ENCODE results near the gene GRB10. TPM values are rescaled to one million over a fixed set of nuclear protein-coding genes. Genes with fewer than 3 reads are reported as not detected.
"Not testable (repeated sequence)": the region's sequence is repeated elsewhere in the genome, so short reads cannot be mapped to it uniquely, and the experiment has no call there.

GRB10 gene
- polyA plus RNA-seq, 6 donors from 2014 or later = 0.24 TPM; not detected in 5

DNA sequence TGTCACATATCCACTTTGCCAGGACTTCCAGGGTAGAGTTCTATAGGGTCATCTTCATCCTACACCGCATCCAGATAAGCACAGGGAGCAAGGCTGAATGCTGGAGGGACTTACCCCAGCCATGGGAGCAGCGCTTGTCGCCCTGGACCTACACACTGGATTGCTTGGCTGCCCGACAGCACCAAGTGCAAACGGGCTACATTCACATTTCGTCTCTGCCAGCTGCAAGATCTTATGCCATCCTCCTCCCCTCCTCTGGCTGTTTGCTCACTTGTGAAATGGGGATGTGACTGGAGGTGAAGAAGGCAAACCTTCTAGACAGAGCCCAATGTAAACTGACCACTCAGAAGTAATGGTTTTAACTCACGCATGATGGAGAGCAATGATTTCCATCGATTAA is 218.5 kb downstream of the GRB10 start:
- H3K4me3 Mint-ChIP-seq = no peak overlapping the region
- DNase-seq (no peak), ATAC-seq (ENCODE audit: low read depth in 2 of 2) (no peak)
- no peaks in the 10 kb centered on the region for H3K4me1 Mint-ChIP-seq
- H3K27me3 Mint-ChIP-seq = peaks cover under 1 to 29% (median 12%) of the 10 kb centered on the region in 3 donors
- no peaks in the 10 kb centered on the region for H3K36me3 Mint-ChIP-seq
- no peak overlapping the region for H3K27ac Mint-ChIP-seq
- H3K9me3 Mint-ChIP-seq = no peaks in the 10 kb centered on the region

DNA sequence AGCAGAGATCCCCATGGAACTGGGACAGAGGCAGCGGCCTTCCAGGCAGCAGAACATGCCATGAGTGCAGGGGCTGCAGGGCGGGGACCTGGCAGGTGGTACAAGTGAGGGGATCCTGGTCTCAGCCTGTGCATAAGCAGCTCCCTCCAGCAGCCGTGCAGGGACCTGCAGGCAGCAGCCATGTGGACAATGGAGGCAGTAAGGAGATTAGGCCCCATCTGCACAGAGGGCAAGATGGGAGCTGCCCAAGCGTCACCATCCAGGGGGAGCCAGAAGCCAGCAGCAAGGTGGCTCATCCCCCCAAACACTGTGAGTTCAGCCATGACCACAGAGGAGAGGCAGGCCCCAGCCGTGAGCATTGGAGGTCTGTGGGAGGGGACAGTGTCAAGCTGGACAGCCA is 220.6 kb downstream of the GRB10 start:
- H3K4me3 Mint-ChIP-seq = no peak overlapping the region
- DNase-seq (no peak), ATAC-seq (ENCODE audit: low read depth in 2 of 2) (no peak)
- H3K27ac Mint-ChIP-seq = no peak overlapping the region
- H3K36me3 Mint-ChIP-seq = no peaks in the 10 kb centered on the region
- peaks cover 5 to 48% (median 32%) of the 10 kb centered on the region in 3 donors for H3K27me3 Mint-ChIP-seq
- peaks cover 0 to 2% (median 0%) of the 10 kb centered on the region in 3 donors for H3K4me1 Mint-ChIP-seq
- no peaks in the 10 kb centered on the region for H3K9me3 Mint-ChIP-seq

DNA sequence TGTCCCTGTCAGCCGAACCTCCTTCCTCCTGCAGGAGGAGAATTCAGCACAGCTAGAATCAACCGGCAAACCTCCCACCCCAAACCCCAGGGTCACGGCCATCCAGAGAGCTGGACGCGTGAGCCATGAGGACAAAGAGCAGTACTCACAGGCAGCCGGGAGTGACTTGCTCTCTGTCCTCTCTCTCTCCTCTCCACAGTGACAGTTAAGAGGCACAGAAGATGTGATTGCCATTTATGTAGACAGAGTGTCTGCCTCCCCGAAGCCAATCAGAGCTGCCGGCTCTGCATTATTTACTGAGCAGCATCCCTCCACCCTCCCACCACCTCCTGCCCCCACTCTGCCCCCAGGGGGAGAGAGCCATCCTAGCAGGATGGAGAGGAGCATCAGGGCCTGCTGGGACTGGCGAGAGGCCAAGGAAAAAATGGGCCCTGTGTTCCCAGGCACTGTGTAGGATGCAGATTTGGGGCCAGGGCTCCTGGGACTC is 221.8 kb downstream of the GRB10 start:
- Mint-ChIP-seq H3K9me3 (no peaks in the 10 kb centered on the region), H3K4me3 (no peak overlapping the region), H3K27me3 (peaks cover 5 to 54% (median 41%) of the 10 kb centered on the region in 3 donors), H3K27ac (no peak overlapping the region), H3K4me1 (peaks cover 0 to 2% (median 0%) of the 10 kb centered on the region in 3 donors), H3K36me3 (no peaks in the 10 kb centered on the region)
- no peak for DNase-seq
- no peak for ATAC-seq (ENCODE audit: low read depth in 2 of 2)

DNA sequence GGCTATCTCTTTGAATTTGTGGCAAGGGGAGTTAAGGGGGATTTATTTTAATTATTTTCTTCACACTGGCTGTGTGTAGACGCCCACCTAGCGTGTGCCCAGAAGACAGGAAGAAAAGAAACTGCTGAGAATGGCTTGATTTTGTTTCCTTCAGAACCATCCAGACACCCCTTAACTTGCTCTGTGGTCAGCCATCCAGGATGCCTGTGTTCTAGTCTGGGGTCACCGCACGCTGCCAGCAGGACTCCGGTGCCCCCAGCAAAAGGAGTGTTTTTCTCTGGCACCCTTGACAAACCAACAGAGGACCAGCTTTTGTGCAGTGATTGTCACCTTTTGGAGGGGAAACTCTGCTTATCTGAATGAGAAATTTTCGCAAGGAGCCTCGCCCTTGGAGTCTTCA is 222.8 kb downstream of the GRB10 start:
- Mint-ChIP-seq H3K4me3 (no peak overlapping the region), H3K9me3 (no peaks in the 10 kb centered on the region), H3K27me3 (peaks cover 5 to 57% (median 48%) of the 10 kb centered on the region in 3 donors), H3K36me3 (no peaks in the 10 kb centered on the region), H3K4me1 (peaks cover 0 to 2% (median 0%) of the 10 kb centered on the region in 3 donors), H3K27ac (peak overlapping the region in 1 of 6 donors; percentile 41)
- ATAC-seq (ENCODE audit: low read depth in 2 of 2) (no peak), DNase-seq (no peak)

DNA sequence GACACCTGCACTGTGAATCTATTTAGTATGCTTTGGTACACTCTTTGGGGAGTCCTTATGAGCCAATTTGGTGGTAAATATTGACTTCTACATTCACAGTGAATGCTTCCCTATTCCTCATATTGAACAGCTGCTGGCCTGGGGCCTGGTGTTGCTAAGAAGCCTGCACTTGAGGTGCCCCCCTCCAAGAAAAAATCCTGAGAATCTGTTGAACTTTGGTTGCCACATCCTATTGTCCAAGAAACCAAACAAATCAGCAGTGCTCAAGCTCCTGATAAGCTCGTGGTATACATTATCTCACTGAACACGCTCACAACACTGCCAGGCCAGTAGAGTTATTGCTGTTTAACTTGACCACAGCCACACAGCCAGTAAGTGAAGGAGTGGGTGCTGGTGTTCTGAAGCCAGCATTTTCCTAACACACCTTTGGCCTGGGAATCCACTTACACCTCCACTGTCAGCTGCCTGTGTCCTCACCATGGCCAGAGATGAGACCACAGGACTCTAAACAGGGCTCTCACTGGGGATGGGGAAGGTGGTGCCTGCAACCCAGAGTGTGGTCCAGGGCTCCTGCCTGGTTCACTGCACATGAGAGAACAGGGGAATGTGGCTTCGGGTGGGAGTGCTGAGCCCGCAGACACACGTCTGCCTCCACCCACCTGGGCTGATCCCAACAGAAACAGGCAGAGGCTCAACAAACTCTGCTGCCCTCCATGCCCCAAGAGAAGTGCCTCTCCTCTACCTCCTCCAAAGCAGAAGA is 224.2 kb downstream of the GRB10 start:
- no peak for DNase-seq

DNA sequence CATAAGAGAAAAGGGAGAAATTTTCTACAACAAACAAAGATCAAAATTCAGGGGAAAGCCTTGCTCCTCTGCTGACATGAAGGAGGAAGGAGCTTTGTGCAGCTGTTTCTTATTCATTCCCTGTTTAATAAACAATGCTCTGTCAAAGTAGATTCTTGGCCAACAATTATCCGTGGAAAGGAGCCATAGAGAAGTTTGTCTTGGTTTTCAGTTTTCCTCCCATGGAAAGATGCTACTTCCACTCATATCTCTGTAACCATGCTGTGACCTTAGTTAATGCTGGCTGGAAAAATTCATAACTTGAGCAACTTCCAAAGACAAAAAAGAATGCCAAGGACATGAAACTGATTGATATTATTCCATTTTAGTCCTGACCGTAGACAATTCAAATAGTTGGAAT is 225.6 kb downstream of the GRB10 start:
- Mint-ChIP-seq H3K27ac (no peak overlapping the region), H3K4me3 (no peak overlapping the region), H3K4me1 (peaks cover 0 to 2% (median 0%) of the 10 kb centered on the region in 3 donors), H3K36me3 (no peaks in the 10 kb centered on the region), H3K27me3 (peaks cover 12 to 64% (median 64%) of the 10 kb centered on the region in 3 donors), H3K9me3 (no peaks in the 10 kb centered on the region)
- ATAC-seq (ENCODE audit: low read depth in 2 of 2) (no peak), DNase-seq (no peak)

More for the DNA sequence above, 224.2 kb downstream of the GRB10 start:
- no peak overlapping the region for H3K4me3 Mint-ChIP-seq
- no peaks in the 10 kb centered on the region for H3K9me3 Mint-ChIP-seq
- peaks cover 5 to 57% (median 54%) of the 10 kb centered on the region in 3 donors for H3K27me3 Mint-ChIP-seq
- H3K4me1 Mint-ChIP-seq = peaks cover 0 to 2% (median 0%) of the 10 kb centered on the region in 3 donors
- no peaks in the 10 kb centered on the region for H3K36me3 Mint-ChIP-seq
- no peak overlapping the region for H3K27ac Mint-ChIP-seq
- no peak for ATAC-seq (ENCODE audit: low read depth in 2 of 2)

DNA sequence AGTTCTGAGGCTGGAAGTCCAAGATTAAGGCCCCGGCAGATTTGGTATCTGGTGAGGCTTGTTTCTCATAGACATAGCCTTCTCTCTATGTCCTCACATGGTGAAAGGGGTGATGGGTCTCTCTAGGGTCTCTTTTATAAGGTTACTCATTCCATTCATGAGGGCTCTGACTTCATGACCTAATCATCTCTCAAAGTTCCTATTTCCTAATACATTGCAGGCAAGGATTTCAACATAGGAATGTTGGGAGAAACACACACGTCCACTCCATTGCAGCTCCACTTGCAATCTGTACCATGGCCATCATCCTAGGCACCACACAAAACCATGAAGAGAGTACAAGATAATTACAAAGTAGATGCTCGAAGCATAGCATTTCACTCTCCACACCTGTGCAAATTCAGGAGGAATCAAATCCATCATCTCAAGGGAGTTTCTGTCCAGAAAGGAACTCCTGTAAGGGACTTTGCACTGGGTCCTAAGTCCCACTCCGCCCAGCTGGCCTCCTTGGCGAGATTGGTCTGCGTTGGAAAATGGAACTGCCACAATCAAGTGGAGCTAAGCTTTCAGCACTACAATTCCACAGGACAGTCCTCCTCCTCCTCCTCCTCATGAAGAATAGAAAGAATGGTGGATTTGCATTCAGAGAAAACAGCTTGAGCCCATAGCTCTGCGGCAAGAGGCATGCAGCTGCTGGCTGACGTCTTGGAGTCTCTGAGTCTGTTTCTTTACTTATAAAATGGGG is 226.3 kb downstream of the GRB10 start:
- Mint-ChIP-seq H3K27me3 (peaks cover 13 to 65% (median 64%) of the 10 kb centered on the region in 3 donors), H3K9me3 (no peaks in the 10 kb centered on the region), H3K4me3 (no peak overlapping the region), H3K36me3 (no peaks in the 10 kb centered on the region), H3K27ac (no peak overlapping the region), H3K4me1 (peaks cover 0 to 2% (median 0%) of the 10 kb centered on the region in 3 donors)
- DNase-seq (no peak), ATAC-seq (ENCODE audit: low read depth in 2 of 2) (no peak)

DNA sequence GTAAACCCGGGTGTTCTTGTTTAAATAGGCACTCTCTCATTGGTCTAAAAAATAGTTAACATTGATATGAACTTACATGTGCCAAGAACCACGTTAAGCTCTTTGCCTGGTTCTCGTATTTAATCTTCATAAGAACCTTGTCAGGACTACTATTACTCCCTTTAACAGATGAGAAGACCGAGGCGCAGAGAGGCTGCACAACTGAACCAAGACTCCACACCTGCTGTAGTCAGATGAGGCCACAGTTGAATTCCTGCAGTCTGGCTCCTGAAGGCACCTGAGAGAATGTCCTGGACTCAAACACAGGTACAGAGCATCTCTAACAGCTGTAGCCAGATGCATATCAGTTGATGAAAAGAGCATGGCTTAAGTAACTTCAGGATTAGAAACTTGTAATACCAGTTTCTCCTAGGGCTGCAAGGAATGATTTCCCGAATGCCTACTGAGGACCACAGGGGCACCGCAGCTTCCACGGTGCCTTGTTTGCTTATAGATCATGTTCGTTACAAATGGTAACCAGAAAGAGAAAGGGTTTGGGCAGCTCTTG is 227.0 kb downstream of the GRB10 start:
- Mint-ChIP-seq H3K4me1 (peaks cover 0 to 2% (median 0%) of the 10 kb centered on the region in 3 donors), H3K36me3 (no peaks in the 10 kb centered on the region), H3K27me3 (peaks cover 13 to 64% (median 61%) of the 10 kb centered on the region in 3 donors), H3K4me3 (no peak overlapping the region), H3K27ac (no peak overlapping the region), H3K9me3 (no peaks in the 10 kb centered on the region)
- ATAC-seq (ENCODE audit: low read depth in 2 of 2) (no peak), DNase-seq (no peak)

DNA sequence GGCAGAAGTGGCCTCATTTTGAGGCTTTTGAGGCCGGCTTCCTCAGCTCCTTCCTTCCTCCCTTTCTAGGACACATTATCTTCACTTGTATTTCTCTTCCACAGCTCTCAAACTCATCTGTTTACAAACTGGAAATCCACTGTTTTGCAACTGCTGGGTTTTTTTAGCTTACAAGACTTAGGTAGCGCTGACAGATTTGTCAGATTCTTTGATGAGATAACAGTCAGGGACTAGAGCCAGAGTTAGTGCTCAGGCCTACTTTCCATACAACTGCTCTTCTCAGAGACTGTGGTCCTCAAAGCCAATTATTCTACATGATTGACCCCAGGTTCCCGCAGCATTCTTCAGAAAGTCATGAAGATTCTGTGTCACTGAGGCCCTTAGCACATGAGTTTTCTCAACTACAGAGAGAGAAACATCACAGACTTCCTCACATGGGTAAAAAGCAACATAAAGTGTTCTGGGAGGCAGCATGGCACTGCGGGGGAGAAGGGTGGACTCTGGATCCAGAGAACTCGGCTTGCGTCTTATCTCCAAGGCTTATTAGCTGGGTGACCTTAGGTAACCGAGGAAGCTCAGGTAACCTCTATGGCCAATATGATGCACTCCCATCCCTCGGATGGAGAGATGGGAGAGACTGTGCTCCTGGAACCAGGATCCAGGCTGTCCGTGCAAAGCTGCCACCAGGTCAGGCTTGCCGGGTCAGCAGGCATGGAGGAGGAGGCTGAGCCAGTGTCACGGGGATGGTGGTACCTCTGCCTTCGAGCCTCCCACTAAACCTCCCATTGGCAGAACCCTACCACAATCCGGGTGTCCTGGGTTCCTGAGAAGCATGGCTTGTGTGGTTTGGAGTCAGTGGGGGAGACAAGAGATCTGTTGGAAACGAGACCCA is 228.0 kb downstream of the GRB10 start:
- Mint-ChIP-seq H3K27me3 (peaks cover 13 to 64% (median 61%) of the 10 kb centered on the region in 3 donors), H3K9me3 (no peaks in the 10 kb centered on the region), H3K36me3 (no peaks in the 10 kb centered on the region), H3K4me3 (no peak overlapping the region), H3K27ac (no peak overlapping the region), H3K4me1 (peaks cover 0 to 2% (median 0%) of the 10 kb centered on the region in 3 donors)
- no peak for ATAC-seq (ENCODE audit: low read depth in 2 of 2)
- DNase-seq = no peak

DNA sequence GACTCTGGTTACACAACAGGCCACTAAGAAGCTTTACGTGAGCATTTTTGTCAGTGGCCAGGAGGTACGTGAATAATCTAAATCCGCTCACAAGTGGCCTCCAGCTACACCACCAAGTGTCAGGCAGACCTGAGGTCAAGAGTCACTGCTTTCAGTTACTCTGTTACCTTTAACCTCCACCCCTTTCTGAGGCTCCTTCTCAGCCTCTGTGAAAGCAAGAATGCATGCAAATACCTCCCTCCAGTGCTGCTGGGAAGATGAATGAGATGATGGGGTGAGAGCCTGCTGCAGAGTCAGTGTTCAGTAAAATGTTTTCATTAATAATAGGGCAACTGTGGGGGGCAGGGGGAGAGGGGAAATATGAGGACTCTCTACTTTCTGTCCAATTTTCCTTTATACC is 228.7 kb downstream of the GRB10 start:
- Mint-ChIP-seq H3K9me3 (no peaks in the 10 kb centered on the region), H3K27me3 (peaks cover 11 to 63% (median 60%) of the 10 kb centered on the region in 3 donors), H3K36me3 (no peaks in the 10 kb centered on the region), H3K27ac (no peak overlapping the region), H3K4me1 (peaks cover 0 to under 1% (median 0%) of the 10 kb centered on the region in 3 donors), H3K4me3 (no peak overlapping the region)
- ATAC-seq (ENCODE audit: low read depth in 2 of 2) (no peak), DNase-seq (no peak)

DNA sequence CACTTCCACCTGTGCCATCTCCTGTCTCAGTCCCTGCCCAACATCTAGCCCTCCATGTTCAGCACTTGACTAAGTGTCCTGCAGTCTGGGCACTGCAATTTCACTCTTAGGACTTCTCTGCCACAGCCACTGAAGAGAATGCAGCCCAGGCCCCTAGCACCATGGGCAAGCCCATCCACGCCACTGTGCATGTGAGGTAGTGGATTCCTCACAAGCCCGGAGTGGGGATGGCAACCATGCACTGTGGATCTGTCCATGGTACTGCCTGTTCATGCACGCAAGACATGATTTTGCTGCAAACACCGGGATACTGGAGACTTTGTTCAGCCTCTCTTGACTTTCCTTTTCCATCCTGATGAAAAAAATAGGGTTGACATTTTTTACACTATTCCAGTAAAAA is 229.8 kb downstream of the GRB10 start:
- DNase-seq (no peak), ATAC-seq (ENCODE audit: low read depth in 2 of 2) (no peak)
- Mint-ChIP-seq H3K9me3 (no peaks in the 10 kb centered on the region), H3K4me1 (no peaks in the 10 kb centered on the region), H3K36me3 (no peaks in the 10 kb centered on the region), H3K27ac (no peak overlapping the region), H3K4me3 (no peak overlapping the region), H3K27me3 (peaks cover 13 to 57% (median 52%) of the 10 kb centered on the region in 3 donors)

DNA sequence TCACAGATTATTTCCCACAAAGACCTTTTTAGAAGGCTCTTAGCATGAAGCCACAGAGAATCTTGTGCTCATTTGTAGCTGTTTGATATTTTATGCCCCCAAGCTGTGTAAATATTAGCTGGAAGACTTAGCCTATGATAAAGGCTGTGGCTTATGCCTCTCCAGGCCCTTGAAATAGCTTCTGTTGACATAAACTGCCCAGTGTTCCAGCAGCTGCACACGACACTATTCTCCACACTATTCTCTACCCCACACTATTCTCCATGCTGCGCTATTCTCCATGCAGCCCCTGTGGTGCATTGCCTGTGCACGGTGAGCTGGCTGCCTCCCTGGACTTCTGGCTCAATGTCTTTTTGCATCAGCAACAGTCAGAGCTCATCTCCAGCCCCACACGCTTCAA is 230.6 kb downstream of the GRB10 start:
- no peak overlapping the region for H3K4me3 Mint-ChIP-seq
- no peak for DNase-seq
- no peaks in the 10 kb centered on the region for H3K4me1 Mint-ChIP-seq
- H3K36me3 Mint-ChIP-seq = no peaks in the 10 kb centered on the region
- no peaks in the 10 kb centered on the region for H3K9me3 Mint-ChIP-seq
- no peak overlapping the region for H3K27ac Mint-ChIP-seq
- peaks cover 13 to 53% (median 45%) of the 10 kb centered on the region in 3 donors for H3K27me3 Mint-ChIP-seq
- no peak for ATAC-seq (ENCODE audit: low read depth in 2 of 2)

DNA sequence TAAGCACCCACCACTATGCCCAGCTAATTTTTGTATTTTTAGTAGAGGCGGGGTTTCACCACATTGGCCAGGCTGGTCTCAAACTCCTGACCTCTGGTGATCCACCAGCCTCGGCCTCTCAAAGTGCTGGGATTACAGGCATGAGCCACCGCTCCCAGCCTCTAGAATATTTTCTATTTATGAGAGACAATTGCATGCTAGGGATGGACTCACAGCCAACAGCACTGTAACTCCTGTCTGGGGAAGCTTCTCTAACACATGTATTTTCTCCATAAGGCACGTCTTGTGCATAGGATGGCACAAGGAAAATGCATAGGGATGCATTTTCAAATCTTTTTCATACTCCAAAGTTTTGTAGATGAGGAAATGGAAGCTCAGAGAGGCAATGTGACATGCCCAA is 237.1 kb downstream of the GRB10 start:
- not testable (repeated sequence) for H3K36me3 Mint-ChIP-seq; H3K27ac Mint-ChIP-seq; ATAC-seq (ENCODE audit: low read depth in 2 of 2)

More for the DNA sequence above, 237.1 kb downstream of the GRB10 start:
- H3K27me3 Mint-ChIP-seq = peaks cover 7 to 23% (median 16%) of the 10 kb centered on the region in 3 donors
- not testable (repeated sequence) for DNase-seq, H3K4me3 Mint-ChIP-seq, H3K4me1 Mint-ChIP-seq, H3K9me3 Mint-ChIP-seq

Data from naive B cell (primary cell).